ENCODE measurements around the gene SAP30L. TPM values are rescaled to one million over a fixed set of nuclear protein-coding genes. Genes with fewer than 3 reads are reported as not detected.

Gene SAP30L
- 10 to 100 TPM in 7 of 8 experiments, 1 to 10 TPM in 1; 10.0 to 27.3 (median 16.7) TPM for total RNA-seq

GRCh38 chr5:154445422-154446194, at the start of gene SAP30L:
SAP30L (plus strand) TSS chr5:154445997; CDS start chr5:154446605, 608 bp downstream.
- H3K4me3 ChIP-seq = peak within 1 kb of the TSS; percentile 71 to 93 (median 84)
- peak within 1 kb of the TSS in 1 of 2 donors; percentile 47 for H3K27ac ChIP-seq
- in situ Hi-C loops (cut with MboI; ENCODE audit: low pct_unique_long_range_greater_than_20kb in 2 of 9, low sequenced_read_pairs in 9 of 9, unreplicated experiment in 9 of 9) = no loop called here
- WGBS, 10 experiments = 0 to 3% (median 0%) methylated on average over 2 to 13 of the region's 70 CpGs; no CpG with 5 or more reads in 1 of the 10 experiments
- peak; percentile 78 to 94 (median 92) for ATAC-seq (replicated peaks in 6 of 8)
- H3K4me1 ChIP-seq (replicated peaks in 1 of 2) = peaks cover 0 to 9% of the 10 kb centered on the region in 2 donors

GRCh38 chr5:154396128-154396527, 49.7 kb upstream of the SAP30L start:
- WGBS, 10 experiments = 67 to 100% (median 94%) methylated on average over 1 to 3 of the region's 3 CpGs; no CpG with 5 or more reads in 4 of the 10 experiments
- no peak overlapping the region for H3K4me3 ChIP-seq
- in situ Hi-C loops (cut with MboI; ENCODE audit: low pct_unique_long_range_greater_than_20kb in 2 of 9, low sequenced_read_pairs in 9 of 9, unreplicated experiment in 9 of 9) = no loop called here
- no peak overlapping the region for H3K27ac ChIP-seq
- peaks cover 0 to 6% of the 10 kb centered on the region in 2 donors for H3K4me1 ChIP-seq (replicated peaks in 1 of 2)
- ATAC-seq (replicated peaks in 6 of 8) = no peak

- Histone ChIP-seq H3K4me1 (replicated peaks in 1 of 2) (peaks cover 7 to 16% of the 10 kb centered on the region in 2 donors), H3K4me3 (no peak overlapping the region), H3K27ac (no peak overlapping the region)
- ATAC-seq (replicated peaks in 6 of 8) = peak in 4 of 8 experiments; percentile 16 to 43 (median 34)
- WGBS, 10 experiments = 73 to 81% (median 76%) methylated on average over 3 to 5 of the region's 10 CpGs; no CpG with 5 or more reads in 5 of the 10 experiments
- in situ Hi-C loops (cut with MboI; ENCODE audit: low pct_unique_long_range_greater_than_20kb in 2 of 9, low sequenced_read_pairs in 9 of 9, unreplicated experiment in 9 of 9) = no loop called here
Measured at GRCh38 chr5:154397652-154398406, 48.0 kb upstream of the SAP30L start.

GRCh38 chr5:154400678-154401077, 45.1 kb upstream of the SAP30L start:
- 80 to 100% (median 90%) methylated on average over 1 to 2 of the region's 3 CpGs; no CpG with 5 or more reads in 7 of the 10 experiments for WGBS, 10 experiments
- H3K4me3 ChIP-seq = no peak overlapping the region
- no peak for ATAC-seq (replicated peaks in 6 of 8)
- in situ Hi-C loops (cut with MboI; ENCODE audit: low pct_unique_long_range_greater_than_20kb in 2 of 9, low sequenced_read_pairs in 9 of 9, unreplicated experiment in 9 of 9) = loop anchor here in 7 of 9 experiments (10.0 to 25.0 kb wide), 7 partner anchors 188 to 338 kb away; partner anchors contain the start of gene GALNT10 (in 2 of the 7)
- H3K27ac ChIP-seq = no peak overlapping the region
- peaks cover 10 to 20% of the 10 kb centered on the region in 2 donors for H3K4me1 ChIP-seq (replicated peaks in 1 of 2)

DNA sequence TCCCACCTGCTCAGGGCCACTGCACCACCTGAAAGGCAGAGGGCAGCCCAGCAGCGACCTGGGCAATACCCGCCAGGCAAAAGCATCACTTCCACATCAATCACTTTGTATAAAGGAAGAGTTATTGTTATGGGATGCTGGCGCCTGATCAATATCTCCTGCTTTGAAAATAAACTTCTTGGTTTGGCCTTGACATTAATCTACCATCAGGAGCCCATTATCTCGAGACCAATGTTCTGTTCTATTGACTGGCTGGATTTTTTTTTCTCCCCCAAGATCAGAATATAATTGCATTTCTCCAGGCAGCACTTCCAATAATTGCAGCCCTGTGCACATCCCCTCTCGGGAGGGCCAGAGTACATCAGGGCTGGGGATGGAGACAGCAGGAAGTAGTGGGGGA, 44.4 kb upstream of the SAP30L start:
- peak in 1 of 8 experiments; percentile 22 for ATAC-seq (replicated peaks in 6 of 8)
- no peak overlapping the region for H3K27ac ChIP-seq
- peaks cover 10 to 18% of the 10 kb centered on the region in 2 donors for H3K4me1 ChIP-seq (replicated peaks in 1 of 2)
- WGBS, 10 experiments = 20 to 100% (median 60%) methylated on average over 1 to 5 of the region's 5 CpGs; no CpG with 5 or more reads in 1 of the 10 experiments
- in situ Hi-C loops (cut with MboI; ENCODE audit: low pct_unique_long_range_greater_than_20kb in 2 of 9, low sequenced_read_pairs in 9 of 9, unreplicated experiment in 9 of 9) = loop anchor here in 7 of 9 experiments (10.0 to 25.0 kb wide), 7 partner anchors 189 to 339 kb away; partner anchors contain the start of gene GALNT10 (in 2 of the 7)
- no peak overlapping the region for H3K4me3 ChIP-seq

GRCh38 chr5:154401931-154402330, 43.9 kb upstream of the SAP30L start:
- no peak for ATAC-seq (replicated peaks in 6 of 8)
- 80 to 100% (median 100%) methylated on average over 1 to 2 of the region's 9 CpGs; no CpG with 5 or more reads in 6 of the 10 experiments for WGBS, 10 experiments
- in situ Hi-C loops (cut with MboI; ENCODE audit: low pct_unique_long_range_greater_than_20kb in 2 of 9, low sequenced_read_pairs in 9 of 9, unreplicated experiment in 9 of 9) = loop anchor here in 7 of 9 experiments (10.0 to 25.0 kb wide), 7 partner anchors 190 to 340 kb away; partner anchors contain the start of gene GALNT10 (in 2 of the 7)
- H3K4me3 ChIP-seq = no peak overlapping the region
- H3K4me1 ChIP-seq (replicated peaks in 1 of 2) = peaks cover 10 to 18% of the 10 kb centered on the region in 2 donors
- no peak overlapping the region for H3K27ac ChIP-seq

DNA sequence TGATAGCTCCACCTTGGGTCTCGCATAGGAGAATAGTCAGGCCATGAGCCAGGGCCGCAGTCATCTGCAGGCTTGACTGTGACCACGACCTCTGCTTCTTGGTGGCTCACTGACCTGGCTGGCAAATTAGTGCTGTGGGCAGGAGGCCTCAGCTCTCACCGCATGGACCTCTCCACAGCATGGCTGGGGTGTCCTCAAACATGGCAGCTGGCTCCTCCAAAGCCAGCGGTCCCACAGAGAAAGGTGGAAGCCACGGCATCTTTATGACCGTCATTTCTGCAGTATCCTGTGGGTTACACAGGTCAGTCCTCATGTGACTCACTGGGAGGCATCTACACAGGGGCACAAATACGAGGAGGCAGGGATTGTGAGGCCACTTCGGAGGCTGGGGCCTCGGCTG, 43.2 kb upstream of the SAP30L start:
- WGBS, 10 experiments = 70 to 100% (median 100%) methylated on average over 1 to 4 of the region's 10 CpGs; no CpG with 5 or more reads in 2 of the 10 experiments
- H3K4me3 ChIP-seq = no peak overlapping the region
- in situ Hi-C loops (cut with MboI; ENCODE audit: low pct_unique_long_range_greater_than_20kb in 2 of 9, low sequenced_read_pairs in 9 of 9, unreplicated experiment in 9 of 9) = loop anchor here in 7 of 9 experiments (10.0 to 25.0 kb wide), 7 partner anchors 190 to 340 kb away; partner anchors contain the start of gene GALNT10 (in 2 of the 7)
- no peak overlapping the region for H3K27ac ChIP-seq
- H3K4me1 ChIP-seq (replicated peaks in 1 of 2) = peaks cover 10 to 17% of the 10 kb centered on the region in 2 donors
- no peak for ATAC-seq (replicated peaks in 6 of 8)

- WGBS, 10 experiments = 83 to 100% (median 96%) methylated on average over 1 to 4 of the region's 4 CpGs; no CpG with 5 or more reads in 5 of the 10 experiments
- H3K27ac ChIP-seq = no peak overlapping the region
- no peak overlapping the region for H3K4me3 ChIP-seq
- peaks cover 10 to 14% of the 10 kb centered on the region in 2 donors for H3K4me1 ChIP-seq (replicated peaks in 1 of 2)
- ATAC-seq (replicated peaks in 6 of 8) = no peak
- in situ Hi-C loops (cut with MboI; ENCODE audit: low pct_unique_long_range_greater_than_20kb in 2 of 9, low sequenced_read_pairs in 9 of 9, unreplicated experiment in 9 of 9) = loop anchor here in 7 of 9 experiments (10.0 to 25.0 kb wide), 7 partner anchors 191 to 341 kb away; partner anchors contain the start of gene GALNT10 (in 2 of the 7)
Measured at GRCh38 chr5:154403234-154403633, 42.6 kb upstream of the SAP30L start.

GRCh38 chr5:154403776-154404387, 41.9 kb upstream of the SAP30L start:
- H3K27ac ChIP-seq = no peak overlapping the region
- 95 to 100% (median 100%) methylated on average over 1 to 6 of the region's 8 CpGs; no CpG with 5 or more reads in 6 of the 10 experiments for WGBS, 10 experiments
- no peak overlapping the region for H3K4me3 ChIP-seq
- H3K4me1 ChIP-seq (replicated peaks in 1 of 2) = peaks cover 10 to 14% of the 10 kb centered on the region in 2 donors
- in situ Hi-C loops (cut with MboI; ENCODE audit: low pct_unique_long_range_greater_than_20kb in 2 of 9, low sequenced_read_pairs in 9 of 9, unreplicated experiment in 9 of 9) = loop anchor here in 7 of 9 experiments (10.0 to 25.0 kb wide), 7 partner anchors 192 to 342 kb away; partner anchors contain the start of gene GALNT10 (in 2 of the 7)
- peak in 1 of 8 experiments; percentile 11 for ATAC-seq (replicated peaks in 6 of 8)

- peak; percentile 90 to 99 (median 98) for ATAC-seq (replicated peaks in 6 of 8)
- 0 to 60% (median 24%) methylated on average over 1 to 12 of the region's 37 CpGs; no CpG with 5 or more reads in 2 of the 10 experiments for WGBS, 10 experiments
- in situ Hi-C loops (cut with MboI; ENCODE audit: low pct_unique_long_range_greater_than_20kb in 2 of 9, low sequenced_read_pairs in 9 of 9, unreplicated experiment in 9 of 9) = loop anchor here in 7 of 9 experiments (10.0 to 25.0 kb wide), 7 partner anchors 193 to 343 kb away; partner anchors contain the start of gene GALNT10 (in 2 of the 7)
- Histone ChIP-seq H3K4me1 (replicated peaks in 1 of 2) (peaks cover 10 to 14% of the 10 kb centered on the region in 2 donors), H3K27ac (no peak overlapping the region), H3K4me3 (peak overlapping the region; percentile 10 to 34 (median 21))
Measured at GRCh38 chr5:154405078-154405792, 40.6 kb upstream of the SAP30L start.

DNA sequence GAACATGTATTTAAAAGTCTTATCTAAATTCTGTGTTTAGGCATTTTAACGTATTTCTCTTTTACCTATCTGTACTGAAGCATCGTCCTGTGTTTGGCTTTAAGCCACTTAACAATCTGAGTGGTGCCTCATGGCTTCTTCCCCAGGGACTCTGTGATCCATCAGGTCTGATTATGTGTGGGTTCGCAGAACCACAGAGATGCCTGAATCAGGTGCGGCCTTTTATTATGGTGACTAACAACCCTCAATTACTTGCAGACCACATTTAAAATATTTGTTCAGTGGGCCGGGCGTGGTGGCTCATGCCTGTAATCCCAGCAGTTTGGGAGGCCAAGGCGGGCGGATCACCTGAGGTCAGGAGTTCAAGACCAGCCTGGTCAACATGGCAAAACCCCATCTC, 39.6 kb upstream of the SAP30L start:
- in situ Hi-C loops (cut with MboI; ENCODE audit: low pct_unique_long_range_greater_than_20kb in 2 of 9, low sequenced_read_pairs in 9 of 9, unreplicated experiment in 9 of 9) = loop anchor here in 7 of 9 experiments (10.0 to 25.0 kb wide), 7 partner anchors 194 to 344 kb away; partner anchors contain the start of gene GALNT10 (in 2 of the 7)
- Histone ChIP-seq H3K27ac (no peak overlapping the region), H3K4me3 (no peak overlapping the region), H3K4me1 (replicated peaks in 1 of 2) (peaks cover 10 to 14% of the 10 kb centered on the region in 2 donors)
- peak in 1 of 8 experiments; percentile 8 for ATAC-seq (replicated peaks in 6 of 8)
- WGBS, 10 experiments = 49 to 100% (median 96%) methylated on average over 1 to 6 of the region's 8 CpGs; no CpG with 5 or more reads in 1 of the 10 experiments
